Activated CD8-positive, alpha-beta memory T cell treated with anti-CD3 and anti-CD28 coated beads for 24 hours (primary cell): ENCODE results near the gene RBL1.
"Not testable (repeated sequence)": the region's sequence is repeated elsewhere in the genome, so short reads cannot be mapped to it uniquely, and the experiment has no call there.

Experiments used
- DNase-seq: peaks from one replicate; pipeline ENCODE4 v3.0.0-alpha.2; 2020

RBL1 gene

GRCh38 chr20:36994221-36994620 is 101.6 kb downstream of the RBL1 start:
- DNase-seq: not testable (repeated sequence)

GRCh38 chr20:36992802-36993334 is 102.9 kb downstream of the RBL1 start:
- DNase-seq: no peak

DNA sequence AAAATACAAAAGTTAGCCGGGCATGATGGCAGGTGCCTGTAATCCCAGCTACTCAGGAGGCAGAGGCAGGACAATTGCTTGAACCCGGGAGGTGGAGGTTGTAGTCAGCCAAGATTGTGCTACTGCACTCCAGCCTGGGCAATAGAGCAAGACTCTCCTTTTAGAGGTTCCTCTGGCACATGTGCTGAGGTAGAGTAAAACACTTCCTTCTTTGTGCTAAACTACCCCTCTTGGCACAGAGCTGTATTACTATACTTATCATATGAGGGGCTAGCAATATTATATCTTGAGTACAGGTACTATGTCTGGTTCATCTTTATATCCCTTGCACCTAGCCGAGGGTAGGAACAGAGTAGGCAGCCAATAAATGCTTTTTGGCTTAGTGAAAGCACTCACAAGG is 104.1 kb downstream of the RBL1 start:
- DNase-seq: no peak

DNA sequence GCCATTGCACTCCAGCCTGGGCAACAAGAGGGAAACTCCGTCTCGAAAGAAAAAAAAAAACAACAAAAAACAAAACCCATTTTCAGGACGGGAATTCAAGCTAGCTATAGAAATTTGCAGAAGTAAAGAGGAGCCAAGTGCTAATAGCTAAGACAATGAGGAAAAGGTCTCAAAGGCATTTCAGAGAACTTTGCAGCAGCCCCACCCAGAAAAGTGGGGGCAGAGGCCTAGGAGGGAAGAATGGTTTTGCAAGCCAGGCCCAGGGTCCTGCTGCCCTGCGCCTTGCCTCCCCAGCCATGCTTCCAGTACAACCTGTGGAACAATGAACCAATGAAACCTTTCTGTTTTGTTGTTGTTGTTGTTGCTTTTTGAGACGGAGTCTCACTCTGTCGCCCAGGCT is 106.0 kb downstream of the RBL1 start:
- no peak for DNase-seq

GRCh38 chr20:36988494-36988966 is 107.3 kb downstream of the RBL1 start:
- DNase-seq: no peak

GRCh38 chr20:36984257-36984638 is 111.5 kb downstream of the RBL1 start:
- DNase-seq: no peak

DNA sequence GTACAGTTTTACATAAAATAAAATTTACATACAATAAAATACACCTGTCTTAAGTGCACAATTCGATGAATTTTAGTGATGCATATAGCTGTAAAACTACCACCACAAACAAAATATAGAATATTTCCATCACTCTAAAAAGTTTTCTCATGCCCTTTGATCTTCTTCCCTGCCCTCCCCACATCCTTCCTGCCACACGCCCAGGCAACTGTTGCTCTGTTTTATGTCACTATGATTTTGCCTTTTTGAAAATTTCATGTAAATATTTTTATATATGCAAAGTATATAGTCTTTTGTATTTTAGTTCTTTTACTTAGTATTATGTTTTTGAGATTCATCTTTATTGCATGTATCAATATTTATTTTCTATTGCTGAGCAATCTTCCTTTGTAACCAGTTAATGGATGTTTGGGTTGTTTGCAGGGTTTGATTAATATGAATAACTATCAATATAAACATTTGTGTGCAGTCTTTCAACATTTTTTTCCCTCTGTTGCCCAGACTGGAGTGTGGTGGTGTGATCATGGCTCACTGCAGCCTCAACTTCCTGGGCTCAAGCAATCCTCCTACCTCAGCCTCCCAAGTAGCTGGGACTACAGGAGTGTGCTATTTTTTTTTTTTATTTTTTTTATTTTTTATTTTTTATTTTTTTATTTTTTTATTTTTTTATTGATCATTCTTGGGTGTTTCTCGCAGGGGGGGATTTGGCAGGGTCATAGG is 120.5 kb downstream of the RBL1 start:
- DNase-seq: no peak

DNA sequence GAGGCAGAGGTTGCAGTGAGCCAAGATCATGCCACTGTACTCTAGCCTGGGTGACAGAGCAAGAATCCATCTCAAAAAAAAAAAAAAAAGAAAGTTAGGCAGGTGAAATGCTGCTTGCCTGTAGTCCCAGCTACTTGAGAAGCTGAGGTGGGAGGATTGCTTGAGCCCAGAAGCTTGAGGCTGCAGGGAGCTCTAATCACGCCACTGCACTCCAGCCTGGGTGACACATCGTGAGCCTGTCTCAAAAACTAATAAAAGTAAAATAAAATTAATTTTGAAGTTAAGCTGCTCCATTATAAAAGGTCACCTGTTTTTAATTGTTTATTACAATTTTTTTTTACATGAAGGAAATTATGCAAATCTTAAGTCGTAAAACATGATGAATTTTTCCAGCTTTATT is 121.1 kb downstream of the RBL1 start:
- no peak for DNase-seq

- no peak for DNase-seq
Observed at GRCh38 chr20:36971103-36971502, 124.7 kb downstream of the RBL1 start.

GRCh38 chr20:36969478-36970186 is 126.2 kb downstream of the RBL1 start:
- peak; percentile 70 for DNase-seq

- no peak for DNase-seq
Observed at GRCh38 chr20:36969051-36969450, 126.7 kb downstream of the RBL1 start.

- no peak for DNase-seq
Observed at GRCh38 chr20:36967636-36968035, 128.2 kb downstream of the RBL1 start.

- not testable (repeated sequence) for DNase-seq
Observed at GRCh38 chr20:36966965-36967364, 128.8 kb downstream of the RBL1 start.

DNA sequence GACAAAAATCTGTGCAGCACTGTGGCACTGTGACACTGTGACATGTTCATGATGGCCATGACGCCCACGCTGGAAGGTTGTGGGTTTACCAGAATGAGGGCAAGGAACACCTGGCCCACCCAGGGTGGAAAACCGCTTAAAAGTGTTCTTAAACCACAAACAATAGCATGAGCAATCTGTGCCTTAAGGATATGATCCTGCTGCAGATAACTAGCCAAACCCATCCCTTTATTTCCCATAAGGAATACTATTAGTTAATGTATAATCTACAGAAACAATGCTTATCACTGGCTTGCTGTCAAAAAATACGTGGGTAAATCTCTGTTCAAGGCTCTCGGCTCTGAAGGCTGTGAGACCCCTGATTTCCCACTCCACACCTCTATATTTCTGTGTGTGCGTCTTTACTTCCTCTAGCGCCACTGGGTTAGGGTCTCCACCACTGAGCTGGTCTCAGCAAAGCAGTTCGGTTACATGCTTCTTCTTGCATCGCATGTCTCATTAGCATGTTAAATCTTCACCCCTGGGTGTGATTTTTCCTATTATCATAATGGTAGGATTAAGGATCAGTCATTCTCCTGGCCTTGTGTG is 133.3 kb downstream of the RBL1 start:
- DNase-seq: not testable (repeated sequence)

- no peak for DNase-seq
Observed at GRCh38 chr20:36959242-36959641, 136.6 kb downstream of the RBL1 start.

DNA sequence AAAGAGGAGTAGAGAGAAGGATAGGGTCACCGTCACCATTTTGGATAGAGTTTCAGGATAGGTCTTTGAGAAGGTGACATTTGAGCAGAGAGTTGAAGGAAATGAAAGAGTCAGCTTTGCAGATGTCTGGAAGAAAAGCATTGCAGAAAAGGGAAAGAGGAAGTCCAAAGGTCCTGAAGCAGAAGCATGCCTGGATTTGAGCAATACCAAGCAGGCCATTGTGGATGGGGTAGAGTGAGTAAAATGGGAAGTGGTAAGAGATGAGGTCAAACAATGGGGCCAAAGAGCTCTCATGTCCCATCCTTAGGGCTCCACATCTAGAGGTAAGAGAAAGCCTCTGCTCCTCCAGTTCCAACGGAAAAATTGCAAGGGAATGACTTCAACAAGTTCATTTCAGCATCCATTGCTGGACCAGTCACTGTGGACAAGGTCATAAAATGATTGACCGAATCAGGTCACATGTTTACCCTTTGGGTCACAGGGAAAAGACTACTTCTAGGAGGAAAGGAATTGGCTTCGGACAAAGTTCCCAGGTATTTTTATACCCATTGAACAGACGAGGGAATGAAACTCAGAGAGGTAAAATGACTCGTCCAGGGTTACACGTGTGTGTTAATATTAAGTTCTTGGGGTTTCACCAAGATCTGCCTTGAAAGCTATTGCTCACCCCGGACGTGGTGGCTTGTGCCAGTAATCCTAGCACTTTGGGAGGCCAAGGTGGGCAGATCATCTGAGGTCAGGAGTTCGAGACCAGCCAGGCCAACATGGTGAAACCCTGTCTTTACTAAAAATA is 137.7 kb downstream of the RBL1 start:
- no peak for DNase-seq

DNA sequence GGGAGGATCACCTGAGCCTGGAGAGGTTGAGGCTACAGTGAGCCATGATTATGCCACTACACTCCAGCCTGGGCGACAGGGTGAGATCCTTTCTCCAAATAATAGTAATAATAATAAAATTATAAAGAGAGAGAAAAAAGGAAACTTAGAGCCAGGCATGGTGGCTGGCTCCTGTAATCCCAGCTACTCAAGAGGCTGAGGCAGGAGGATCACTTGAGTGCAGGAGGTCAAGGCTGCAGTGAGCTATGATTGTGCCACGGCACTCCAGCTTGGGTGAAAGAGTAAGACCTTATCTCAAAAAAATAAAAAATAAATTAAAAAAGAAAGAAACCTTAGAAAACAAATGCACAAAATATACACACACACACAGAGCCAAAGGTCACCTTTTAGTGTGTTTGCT is 139.1 kb downstream of the RBL1 start:
- DNase-seq: no peak

DNA sequence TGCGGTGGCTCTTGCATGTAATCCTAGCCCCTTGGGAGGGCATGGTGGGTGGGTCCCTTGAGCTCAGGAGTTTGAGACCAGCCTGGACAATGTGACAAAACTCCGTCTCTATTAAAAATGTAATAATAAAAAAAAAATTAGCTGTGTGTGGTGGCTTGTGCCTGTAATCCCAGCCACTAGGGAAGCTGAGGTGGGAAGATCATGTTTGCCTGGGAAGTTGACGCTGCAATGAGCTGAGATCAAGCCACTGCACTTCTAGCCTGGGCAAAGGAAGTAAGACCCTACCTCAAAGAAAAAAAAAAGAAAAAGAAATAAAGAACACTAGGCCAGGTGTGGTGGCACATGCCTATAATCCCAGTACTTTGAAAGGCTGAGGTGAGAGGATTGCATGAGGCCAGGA is 139.8 kb downstream of the RBL1 start:
- DNase-seq: no peak

DNA sequence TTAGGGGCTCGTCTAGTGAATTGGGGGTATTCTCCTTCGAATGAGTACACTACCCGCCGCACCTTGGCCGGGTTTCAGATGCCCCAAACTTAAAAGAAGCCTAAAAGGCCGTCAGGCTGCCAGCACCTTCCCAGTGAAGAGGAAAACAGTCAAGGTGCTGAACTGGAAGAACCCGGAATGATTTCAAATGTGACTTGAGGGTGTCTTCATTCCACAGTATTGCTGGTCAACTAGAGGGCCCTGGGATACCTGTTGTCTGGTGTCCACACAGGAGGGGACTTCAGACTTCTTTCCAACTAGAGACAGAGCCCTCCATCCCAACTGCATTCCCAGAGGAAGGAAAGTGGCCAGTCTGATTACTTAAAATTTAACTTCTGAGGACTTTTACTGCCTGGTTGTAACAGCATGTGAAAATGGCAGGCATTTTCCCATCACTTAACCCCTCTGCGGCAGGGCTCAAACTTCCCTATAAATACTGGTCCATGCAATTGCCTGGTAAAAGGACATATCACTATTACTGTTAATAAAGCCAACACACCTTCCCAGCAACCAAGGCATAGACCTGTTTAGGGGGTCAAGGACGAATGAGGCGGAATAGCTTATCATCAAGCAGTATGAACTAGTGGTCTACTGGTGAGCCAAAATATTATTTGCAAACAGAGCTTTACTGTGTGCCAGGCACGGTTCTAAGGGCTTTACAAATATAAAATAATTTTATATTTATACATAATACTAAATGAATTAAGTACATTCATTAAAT is 143.6 kb downstream of the RBL1 start:
- no peak for DNase-seq

DNA sequence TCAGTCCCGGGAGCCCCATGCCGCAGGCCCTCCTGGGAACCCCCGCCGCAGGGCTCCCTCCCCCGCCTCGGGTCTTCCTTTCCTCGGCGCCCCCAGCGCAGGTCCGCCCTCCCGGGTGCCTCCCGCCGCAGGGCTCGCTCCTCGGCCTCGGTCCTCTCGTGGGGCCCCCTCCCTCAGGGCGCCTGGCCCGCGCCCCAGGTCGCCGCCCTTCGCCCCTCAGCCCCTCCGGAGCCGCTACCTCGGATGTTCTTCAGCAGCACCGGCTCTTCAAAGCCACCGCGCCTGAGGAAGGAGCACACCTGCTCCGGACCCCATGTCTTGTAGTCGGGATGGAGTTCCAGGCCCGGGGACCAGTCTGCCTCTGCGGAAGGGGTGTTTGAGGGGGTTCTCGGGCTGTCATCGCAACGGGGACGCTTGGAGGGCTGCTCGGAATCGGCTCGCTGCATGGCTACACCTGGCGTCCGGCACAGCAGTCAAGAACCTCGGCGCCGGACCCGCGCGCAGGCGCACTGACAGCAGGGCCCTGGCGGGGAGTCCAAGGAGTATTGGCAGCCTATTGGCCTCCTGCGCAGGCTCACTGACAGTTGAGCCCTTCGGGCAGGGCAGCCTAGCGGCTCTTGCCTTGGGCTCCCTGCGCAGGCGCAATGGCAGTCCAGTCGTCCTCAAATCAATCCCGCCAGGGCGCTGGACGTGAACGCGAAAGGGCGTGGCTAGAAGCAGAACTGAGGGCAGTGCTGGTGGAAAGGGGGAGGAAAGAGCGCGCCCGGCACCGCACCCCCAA is 144.4 kb downstream of the RBL1 start, which contains the start of gene SAMHD1:
Gene SAMHD1 (minus strand): TSS at position 511 of the 781 bp plus-strand sequence. CDS start 65 bp downstream, at position 446.
- DNase-seq: peak; percentile 94
